ENCODE measurements around the gene NFIB. TPM values are rescaled to one million over a fixed set of nuclear protein-coding genes. Genes with fewer than 3 reads are reported as not detected.
A peak's percentile ranks its signal among the peaks of the same experiment; 100 is the strongest.

The NFIB gene
- total RNA-seq, 2 experiments from 2014 or later, result not detected

- no peaks in the 10 kb centered on the region for H3K9me3 Mint-ChIP-seq
- ChIA-PET POLR2A (no interaction called here), CTCF (no interaction called here)
- no peak for DNase-seq
- peaks cover 21% of the 10 kb centered on the region for H3K4me1 Mint-ChIP-seq (ENCODE audit: low read depth)
- intact Hi-C loops (cut with micrococcal nuclease), result loop anchor here (5.0 kb wide), 1 partner anchor 32 kb away; no protein-coding TSS in a partner anchor
- H3K27ac Mint-ChIP-seq, result no peak overlapping the region
- peaks cover 5% of the 10 kb centered on the region for H3K36me3 Mint-ChIP-seq (ENCODE audit: low read depth)
- H3K27me3 Mint-ChIP-seq, result peaks cover 51% of the 10 kb centered on the region
- ATAC-seq, result peak; percentile 57
- no peak for TF ChIP-seq CTCF (IDR thresholded peaks at IDR 0.05)
- peak overlapping the region; percentile 69 for H3K4me3 Mint-ChIP-seq
These were observed 1.3 kb upstream of the NFIB start for GRCh38 chr9:14314929-14315874.

- TF ChIP-seq CTCF (IDR thresholded peaks at IDR 0.05), result no peak
- peak; percentile 17 for ATAC-seq
- intact Hi-C loops (cut with micrococcal nuclease), result loop anchor here (5.0 kb wide), 1 partner anchor 33 kb away; no protein-coding TSS in a partner anchor
- Mint-ChIP-seq H3K27me3 (peaks cover 55% of the 10 kb centered on the region), H3K27ac (no peak overlapping the region), H3K4me1 (ENCODE audit: low read depth) (peaks cover 18% of the 10 kb centered on the region), H3K9me3 (no peaks in the 10 kb centered on the region), H3K4me3 (peak overlapping the region; percentile 52), H3K36me3 (ENCODE audit: low read depth) (peaks cover 5% of the 10 kb centered on the region)
- no peak for DNase-seq
- ChIA-PET POLR2A (no interaction called here), CTCF (no interaction called here)
These were observed 535 bp upstream of the NFIB start for GRCh38 chr9:14314424-14314928.

GRCh38 chr9:14313378-14313940, 482 bp downstream of the NFIB start:
- ChIA-PET POLR2A (no interaction called here), CTCF (no interaction called here)
- Mint-ChIP-seq H3K9me3 (no peaks in the 10 kb centered on the region), H3K36me3 (ENCODE audit: low read depth) (peaks cover 5% of the 10 kb centered on the region), H3K27me3 (peaks cover 55% of the 10 kb centered on the region), H3K4me3 (peak overlapping the region; percentile 50), H3K27ac (no peak overlapping the region), H3K4me1 (ENCODE audit: low read depth) (peaks cover 21% of the 10 kb centered on the region)
- intact Hi-C loops (cut with micrococcal nuclease), result loop anchor here (5.0 kb wide), 1 partner anchor 34 kb away; no protein-coding TSS in a partner anchor
- ATAC-seq (no peak), DNase-seq (no peak)
- no peak for TF ChIP-seq CTCF (IDR thresholded peaks at IDR 0.05)

- Mint-ChIP-seq H3K4me3 (peak overlapping the region; percentile 50), H3K4me1 (ENCODE audit: low read depth) (peaks cover 19% of the 10 kb centered on the region), H3K27ac (no peak overlapping the region), H3K9me3 (no peaks in the 10 kb centered on the region), H3K27me3 (peaks cover 57% of the 10 kb centered on the region), H3K36me3 (ENCODE audit: low read depth) (peaks cover 5% of the 10 kb centered on the region)
- ATAC-seq (no peak), DNase-seq (no peak)
- CTCF ChIA-PET, result no interaction called here
- intact Hi-C loops (cut with micrococcal nuclease), result loop anchor here (5.0 kb wide), 1 partner anchor 34 kb away; no protein-coding TSS in a partner anchor
- POLR2A ChIA-PET, result no interaction called here
- no peak for TF ChIP-seq CTCF (IDR thresholded peaks at IDR 0.05)
These were observed 1.1 kb downstream of the NFIB start for GRCh38 chr9:14312719-14313377.
